GM19397 (cell line): ENCODE measurements around the gene SMURF1.
"Not testable (repeated sequence)": the region's sequence is repeated elsewhere in the genome, so short reads cannot be mapped to it uniquely, and the experiment has no call there.

ENCODE experiments used
- ATAC-seq: cut with Tn5 transposase; IDR thresholded peaks from one replicate; pipeline ENCODE4 v1.9.1; 2021; ENCODE audit warnings: mild to moderate bottlenecking, moderate library complexity; ENCODE audit not compliant: unreplicated experiment

The SMURF1 gene

GRCh38 chr7:99143853-99144672, at the start of gene SMURF1:
TSS of gene SMURF1 (minus strand) at chr7:99144108. CDS start at chr7:99143780, 328 bp downstream.
- ATAC-seq, result peak; percentile 88

GRCh38 chr7:99191869-99192596, 48.1 kb upstream of the SMURF1 start:
- ATAC-seq, result peak; percentile 62

- no peak for ATAC-seq
Measured at GRCh38 chr7:99190359-99191009, 46.6 kb upstream of the SMURF1 start.

- ATAC-seq, result no peak
Measured at GRCh38 chr7:99189222-99189621, 45.3 kb upstream of the SMURF1 start.

GRCh38 chr7:99188221-99188620, 44.3 kb upstream of the SMURF1 start:
- ATAC-seq, result no peak

- ATAC-seq, result no peak
Measured at GRCh38 chr7:99184532-99185218, 40.8 kb upstream of the SMURF1 start.

GRCh38 chr7:99180067-99180650, 36.3 kb upstream of the SMURF1 start:
- no peak for ATAC-seq

- no peak for ATAC-seq
Measured at GRCh38 chr7:99177165-99177564, 33.3 kb upstream of the SMURF1 start.

GRCh38 chr7:99173787-99174186, 29.9 kb upstream of the SMURF1 start:
- ATAC-seq, result no peak

GRCh38 chr7:99171731-99172130, 27.8 kb upstream of the SMURF1 start:
- no peak for ATAC-seq

GRCh38 chr7:99170730-99171074, 26.8 kb upstream of the SMURF1 start:
- no peak for ATAC-seq

GRCh38 chr7:99170065-99170729, 26.3 kb upstream of the SMURF1 start:
- no peak for ATAC-seq

- ATAC-seq, result no peak
Measured at GRCh38 chr7:99167072-99167471, 23.2 kb upstream of the SMURF1 start.

GRCh38 chr7:99165816-99166215, 21.9 kb upstream of the SMURF1 start:
- no peak for ATAC-seq

- ATAC-seq, result not testable (repeated sequence)
Measured at GRCh38 chr7:99163669-99164068, 19.8 kb upstream of the SMURF1 start.

- ATAC-seq, result no peak
Measured at GRCh38 chr7:99156649-99157048, 12.7 kb upstream of the SMURF1 start.

GRCh38 chr7:99155211-99155610, 11.3 kb upstream of the SMURF1 start:
- ATAC-seq, result no peak

GRCh38 chr7:99146979-99147378, 3.1 kb upstream of the SMURF1 start:
- ATAC-seq, result no peak

- ATAC-seq, result peak; percentile 40
Measured at GRCh38 chr7:99143521-99143852, 421 bp downstream of the SMURF1 start.

GRCh38 chr7:99142727-99143520, 984 bp downstream of the SMURF1 start:
- no peak for ATAC-seq
